Fibroblast of mammary gland (primary cell): ENCODE measurements around the gene CIB1.
A peak's percentile ranks its signal among the peaks of the same experiment; 100 is the strongest.

Source experiments
- DNase-seq: peaks from one replicate; pipeline ENCODE4 v3.0.0-alpha.2; 2010; ENCODE audit warnings: low read depth
- H3K4me3 ChIP-seq: 2 replicates; pipeline ENCODE4 v1.5.1; 2011; ENCODE audit warnings: low read depth, mild to moderate bottlenecking, low read length, moderate library complexity; ENCODE audit not compliant: control insufficient read depth
- TF ChIP-seq, protein P1 (sequence below): conservative IDR thresholded peaks from 2 replicates; pipeline ENCODE4 v1.5.1; 2011; ENCODE audit warnings: low read depth, low read length, inconsistent platforms; ENCODE audit not compliant: control insufficient read depth, insufficient read depth

Gene CIB1

DNA sequence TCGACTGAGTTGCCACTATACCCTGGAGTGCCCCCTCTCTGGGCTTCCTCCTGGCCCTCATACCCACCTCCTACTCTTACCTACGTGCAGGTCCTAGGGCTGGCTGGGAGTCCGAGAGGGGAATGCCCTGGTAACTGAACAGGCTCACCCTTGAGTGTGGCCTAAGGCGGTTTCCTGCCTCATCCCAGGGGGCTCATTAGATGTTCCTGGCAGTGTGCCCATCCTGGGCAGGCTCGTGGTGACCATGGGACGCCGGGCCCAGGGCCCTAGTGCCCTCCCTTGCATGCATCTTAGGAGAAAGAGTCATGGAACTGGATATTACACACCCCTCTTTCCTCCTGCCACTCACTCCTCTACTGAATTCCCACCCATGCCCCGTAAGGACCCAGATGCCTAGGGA is 29.8 kb downstream of the CIB1 start:
- H3K4me3 ChIP-seq: no peak overlapping the region
- peak; percentile 16 for DNase-seq
- TF ChIP-seq, protein P1, sequence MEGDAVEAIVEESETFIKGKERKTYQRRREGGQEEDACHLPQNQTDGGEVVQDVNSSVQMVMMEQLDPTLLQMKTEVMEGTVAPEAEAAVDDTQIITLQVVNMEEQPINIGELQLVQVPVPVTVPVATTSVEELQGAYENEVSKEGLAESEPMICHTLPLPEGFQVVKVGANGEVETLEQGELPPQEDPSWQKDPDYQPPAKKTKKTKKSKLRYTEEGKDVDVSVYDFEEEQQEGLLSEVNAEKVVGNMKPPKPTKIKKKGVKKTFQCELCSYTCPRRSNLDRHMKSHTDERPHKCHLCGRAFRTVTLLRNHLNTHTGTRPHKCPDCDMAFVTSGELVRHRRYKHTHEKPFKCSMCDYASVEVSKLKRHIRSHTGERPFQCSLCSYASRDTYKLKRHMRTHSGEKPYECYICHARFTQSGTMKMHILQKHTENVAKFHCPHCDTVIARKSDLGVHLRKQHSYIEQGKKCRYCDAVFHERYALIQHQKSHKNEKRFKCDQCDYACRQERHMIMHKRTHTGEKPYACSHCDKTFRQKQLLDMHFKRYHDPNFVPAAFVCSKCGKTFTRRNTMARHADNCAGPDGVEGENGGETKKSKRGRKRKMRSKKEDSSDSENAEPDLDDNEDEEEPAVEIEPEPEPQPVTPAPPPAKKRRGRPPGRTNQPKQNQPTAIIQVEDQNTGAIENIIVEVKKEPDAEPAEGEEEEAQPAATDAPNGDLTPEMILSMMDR: no peak

DNA sequence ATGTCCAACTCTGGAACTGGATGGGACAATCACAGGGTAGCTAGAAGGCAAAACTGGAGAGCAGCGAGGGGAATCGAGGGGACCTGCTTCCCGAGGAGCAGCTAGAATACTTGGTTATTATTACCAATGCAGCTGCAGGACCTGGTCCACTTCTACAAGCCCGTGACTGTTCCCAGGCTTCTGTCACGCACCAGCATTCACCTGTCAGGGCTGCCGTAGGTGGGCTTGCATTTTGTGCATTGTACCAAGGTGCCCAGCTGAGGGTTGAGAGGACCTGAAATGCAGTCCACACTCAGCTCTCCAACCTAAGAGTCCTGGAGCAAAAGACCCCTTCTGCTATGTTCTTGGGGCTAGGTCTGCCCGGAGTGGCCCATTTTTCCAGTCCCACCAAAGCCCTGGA is 30.3 kb downstream of the CIB1 start:
- no peak for DNase-seq
- TF ChIP-seq, protein P1: no peak
- H3K4me3 ChIP-seq: no peak overlapping the region

DNA sequence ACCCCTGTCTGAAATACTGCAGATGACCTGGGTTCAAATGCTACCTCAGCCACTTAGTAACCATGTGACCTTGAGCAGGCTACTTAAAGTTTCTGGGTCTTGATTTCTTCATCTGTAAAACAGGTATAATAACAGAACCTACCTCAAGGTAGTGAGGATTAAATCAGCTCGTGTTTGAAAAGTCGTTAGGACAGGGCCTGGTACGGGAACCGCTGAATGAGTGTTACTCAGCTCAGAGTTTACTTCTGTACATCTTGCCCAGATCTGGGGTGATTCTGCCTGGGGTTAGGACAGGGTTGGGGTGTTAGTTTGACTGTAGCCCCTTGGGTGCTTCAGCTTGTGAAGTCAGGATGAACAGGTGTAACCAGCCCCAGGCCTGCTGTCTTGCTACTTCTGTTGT is 30.8 kb downstream of the CIB1 start:
- no peak for DNase-seq
- TF ChIP-seq, protein P1: no peak
- no peak overlapping the region for H3K4me3 ChIP-seq

- H3K4me3 ChIP-seq: peak overlapping the region; percentile 58
- DNase-seq: no peak
- TF ChIP-seq, protein P1: no peak
Observed at GRCh38 chr15:90201944-90202375, 31.8 kb downstream of the CIB1 start.

DNA sequence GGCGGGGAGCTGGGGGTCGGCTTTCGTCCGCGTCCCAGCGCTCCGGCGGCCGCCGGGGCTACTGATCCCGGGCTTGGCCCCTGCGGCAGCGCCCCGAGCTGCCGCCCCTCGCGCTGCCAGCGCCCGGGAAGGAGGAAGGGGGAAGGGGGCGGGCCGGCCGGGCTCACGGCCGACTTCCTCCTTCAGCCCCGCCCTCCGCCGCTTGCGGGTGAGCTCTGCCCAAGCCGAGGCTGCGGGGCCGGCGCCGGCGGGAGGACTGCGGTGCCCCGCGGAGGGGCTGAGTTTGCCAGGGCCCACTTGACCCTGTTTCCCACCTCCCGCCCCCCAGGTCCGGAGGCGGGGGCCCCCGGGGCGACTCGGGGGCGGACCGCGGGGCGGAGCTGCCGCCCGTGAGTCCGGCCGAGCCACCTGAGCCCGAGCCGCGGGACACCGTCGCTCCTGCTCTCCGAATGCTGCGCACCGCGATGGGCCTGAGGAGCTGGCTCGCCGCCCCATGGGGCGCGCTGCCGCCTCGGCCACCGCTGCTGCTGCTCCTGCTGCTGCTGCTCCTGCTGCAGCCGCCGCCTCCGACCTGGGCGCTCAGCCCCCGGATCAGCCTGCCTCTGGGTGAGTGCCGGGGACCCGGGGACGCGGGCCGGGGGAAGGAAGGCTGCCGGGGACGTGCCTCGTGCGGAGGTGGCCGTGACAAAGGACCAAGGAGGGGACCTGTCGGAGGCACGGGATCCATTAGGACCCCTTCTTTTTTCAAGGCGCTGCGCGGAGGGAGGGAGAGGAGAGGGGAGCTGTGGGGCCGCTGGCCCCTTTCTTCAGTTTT is 32.4 kb downstream of the CIB1 start, which contains the start of gene SEMA4B:
Gene SEMA4B, plus strand, starts transcription at position 201 of the 814 bp plus-strand sequence. Its CDS starts 249 bp downstream, at position 450.
- TF ChIP-seq, protein P1: no peak
- peak within 1 kb of the TSS; percentile 58 for H3K4me3 ChIP-seq
- DNase-seq: peak; percentile 17

GRCh38 chr15:90200534-90201129 is 33.1 kb downstream of the CIB1 start:
- TF ChIP-seq, protein P1: no peak
- peak overlapping the region; percentile 58 for H3K4me3 ChIP-seq
- no peak for DNase-seq
